Measurements from ENCODE around the gene PHF21A. TPM values are rescaled to one million over a fixed set of nuclear protein-coding genes. Genes with fewer than 3 reads are reported as not detected.
A peak's percentile ranks its signal among the peaks of the same experiment; 100 is the strongest.

The PHF21A gene
- total RNA-seq, 2 donors from 2014 or later, result 103 to 105 TPM

DNA sequence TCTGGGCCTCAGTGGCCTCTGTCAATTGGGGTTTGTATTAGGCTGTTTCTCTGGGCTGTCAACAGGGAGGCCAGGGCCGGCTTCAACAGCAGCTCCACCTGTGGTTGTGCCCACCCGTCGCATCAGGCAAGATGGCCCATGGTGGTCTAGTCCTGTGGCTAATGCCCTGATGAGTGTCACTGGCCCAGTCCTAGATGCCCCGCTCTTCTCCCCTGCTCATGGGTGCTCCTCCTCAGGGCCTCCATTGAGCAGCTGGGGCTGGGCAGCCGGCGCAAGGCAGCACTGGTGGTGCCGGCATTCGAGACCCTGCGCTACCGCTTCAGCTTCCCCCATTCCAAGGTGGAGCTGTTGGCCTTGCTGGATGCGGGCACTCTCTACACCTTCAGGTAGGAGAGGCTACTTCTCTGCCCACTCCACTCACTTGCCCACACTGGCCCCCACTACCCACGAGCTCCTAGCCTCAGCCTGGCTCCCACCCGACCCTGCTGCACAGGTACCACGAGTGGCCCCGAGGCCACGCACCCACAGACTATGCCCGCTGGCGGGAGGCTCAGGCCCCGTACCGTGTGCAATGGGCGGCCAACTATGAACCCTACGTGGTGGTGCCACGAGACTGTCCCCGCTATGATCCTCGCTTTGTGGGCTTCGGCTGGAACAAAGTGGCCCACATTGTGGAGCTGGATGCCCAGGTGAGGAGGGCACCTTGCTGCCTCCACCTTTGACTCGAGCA is 193.4 kb downstream of the PHF21A start:
- H3K4me3 Mint-ChIP-seq, result no peak overlapping the region
- DNase-seq (no peak), ATAC-seq (no peak)
- H3K9me3 ChIP-seq (ENCODE audit: control insufficient read depth, low read length, poor library complexity, severe bottlenecking), result no peaks in the 10 kb centered on the region
- no peaks in the 10 kb centered on the region for H3K27me3 Mint-ChIP-seq
- peaks cover 38% of the 10 kb centered on the region for H3K4me1 Mint-ChIP-seq
- H3K27ac Mint-ChIP-seq, result no peak overlapping the region
- H3K36me3 Mint-ChIP-seq (ENCODE audit: low read depth), result no peaks in the 10 kb centered on the region

DNA sequence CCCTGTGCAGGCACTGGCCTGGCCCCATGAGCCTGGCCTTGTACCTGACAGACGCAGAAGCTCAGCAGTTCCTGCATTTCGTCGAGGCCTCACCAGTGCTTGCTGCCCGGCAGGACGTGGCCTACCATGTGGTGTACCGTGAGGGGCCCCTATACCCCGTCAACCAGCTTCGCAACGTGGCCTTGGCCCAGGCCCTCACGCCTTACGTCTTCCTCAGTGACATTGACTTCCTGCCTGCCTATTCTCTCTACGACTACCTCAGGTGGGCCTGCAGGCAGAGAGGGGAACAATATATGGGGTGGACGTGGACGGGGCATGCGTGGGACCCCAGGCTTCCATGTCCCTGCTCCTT is 193.9 kb downstream of the PHF21A start:
- no peak overlapping the region for H3K4me3 Mint-ChIP-seq
- no peak for ATAC-seq
- DNase-seq, result no peak

DNA sequence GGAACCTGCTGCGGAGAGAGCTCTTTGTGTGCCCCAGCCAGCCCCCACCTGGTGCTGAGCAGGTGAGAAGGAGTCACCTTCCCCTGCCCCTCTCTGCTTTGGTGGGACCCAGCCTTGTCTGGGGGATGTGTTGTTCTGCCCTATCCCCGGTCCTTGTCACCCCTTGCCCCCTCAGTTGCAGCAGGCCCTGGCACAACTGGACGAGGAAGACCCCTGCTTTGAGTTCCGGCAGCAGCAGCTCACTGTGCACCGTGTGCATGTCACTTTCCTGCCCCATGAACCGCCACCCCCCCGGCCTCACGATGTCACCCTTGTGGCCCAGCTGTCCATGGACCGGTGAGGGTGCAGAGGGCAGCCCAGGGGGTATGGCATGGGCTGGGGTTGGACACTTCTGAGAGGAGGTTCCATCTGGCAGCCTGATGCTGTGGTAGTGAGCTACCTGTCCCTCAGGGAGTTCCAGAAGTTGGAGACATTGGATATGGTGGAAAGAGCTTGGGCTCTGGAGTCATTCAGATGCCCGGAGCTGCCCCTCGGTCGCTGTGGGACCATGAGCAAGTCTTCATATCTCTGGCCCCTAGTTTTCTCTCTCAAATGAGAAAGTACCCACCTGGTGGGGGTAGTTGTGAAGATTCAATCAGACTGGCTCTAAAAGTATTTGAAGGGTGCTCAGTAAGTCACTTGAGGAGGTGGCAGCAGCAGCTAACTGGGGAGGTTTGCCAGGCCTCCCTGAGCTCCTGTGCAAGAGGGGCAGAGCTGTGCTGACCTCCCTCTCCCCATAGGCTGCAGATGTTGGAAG is 194.5 kb downstream of the PHF21A start:
- Mint-ChIP-seq H3K4me1 (peaks cover 35% of the 10 kb centered on the region), H3K27ac (no peak overlapping the region), H3K4me3 (no peak overlapping the region), H3K27me3 (no peaks in the 10 kb centered on the region), H3K36me3 (ENCODE audit: low read depth) (no peaks in the 10 kb centered on the region)
- ATAC-seq, result no peak
- no peaks in the 10 kb centered on the region for H3K9me3 ChIP-seq (ENCODE audit: control insufficient read depth, low read length, poor library complexity, severe bottlenecking)
- DNase-seq, result no peak

More for the DNA sequence above, 193.9 kb downstream of the PHF21A start:
- Mint-ChIP-seq H3K27me3 (no peaks in the 10 kb centered on the region), H3K36me3 (ENCODE audit: low read depth) (no peaks in the 10 kb centered on the region), H3K4me1 (peaks cover 38% of the 10 kb centered on the region), H3K27ac (no peak overlapping the region)
- H3K9me3 ChIP-seq (ENCODE audit: control insufficient read depth, low read length, poor library complexity, severe bottlenecking), result no peaks in the 10 kb centered on the region

DNA sequence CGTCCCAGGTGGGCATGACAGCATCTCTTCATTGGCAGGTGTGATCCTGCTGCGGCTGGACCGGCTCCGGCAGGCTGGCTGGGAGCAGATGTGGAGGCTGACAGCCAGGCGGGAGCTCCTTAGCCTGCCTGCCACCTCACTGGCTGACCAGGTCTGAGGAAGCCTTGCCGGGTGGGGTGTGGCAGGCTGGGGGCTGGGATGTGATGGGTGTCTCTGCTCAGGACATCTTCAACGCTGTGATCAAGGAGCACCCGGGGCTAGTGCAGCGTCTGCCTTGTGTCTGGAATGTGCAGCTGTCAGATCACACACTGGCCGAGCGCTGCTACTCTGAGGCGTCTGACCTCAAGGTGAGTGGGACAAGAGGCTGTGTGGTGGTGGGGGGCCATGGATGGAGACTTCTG is 195.3 kb downstream of the PHF21A start:
- no peak overlapping the region for H3K27ac Mint-ChIP-seq
- ATAC-seq (no peak), DNase-seq (no peak)
- H3K4me3 Mint-ChIP-seq, result no peak overlapping the region
- H3K36me3 Mint-ChIP-seq (ENCODE audit: low read depth), result no peaks in the 10 kb centered on the region
- no peaks in the 10 kb centered on the region for H3K27me3 Mint-ChIP-seq
- no peaks in the 10 kb centered on the region for H3K9me3 ChIP-seq (ENCODE audit: control insufficient read depth, low read length, poor library complexity, severe bottlenecking)
- H3K4me1 Mint-ChIP-seq, result peaks cover 31% of the 10 kb centered on the region

DNA sequence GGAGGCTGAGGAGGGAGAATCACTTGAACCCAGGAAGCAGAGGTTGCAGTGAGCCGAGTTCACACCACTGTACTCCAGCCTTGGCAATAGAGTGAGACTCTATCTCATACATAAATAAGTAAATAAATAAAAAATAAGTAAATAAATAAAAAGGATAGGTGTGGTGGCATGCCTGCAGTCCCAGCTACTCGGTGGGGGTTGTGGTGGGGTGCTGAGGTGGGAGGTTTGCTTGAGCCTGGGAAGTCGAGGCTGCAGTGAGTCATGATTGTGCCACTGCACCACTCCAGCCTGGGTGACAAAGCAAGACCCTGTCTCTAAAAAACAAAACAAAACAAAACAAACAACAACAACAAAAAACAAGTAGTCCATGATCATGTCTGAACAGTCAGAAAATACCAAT is 195.7 kb downstream of the PHF21A start:
- Mint-ChIP-seq H3K4me3 (no peak overlapping the region), H3K27ac (no peak overlapping the region)
- no peak for ATAC-seq

DNA sequence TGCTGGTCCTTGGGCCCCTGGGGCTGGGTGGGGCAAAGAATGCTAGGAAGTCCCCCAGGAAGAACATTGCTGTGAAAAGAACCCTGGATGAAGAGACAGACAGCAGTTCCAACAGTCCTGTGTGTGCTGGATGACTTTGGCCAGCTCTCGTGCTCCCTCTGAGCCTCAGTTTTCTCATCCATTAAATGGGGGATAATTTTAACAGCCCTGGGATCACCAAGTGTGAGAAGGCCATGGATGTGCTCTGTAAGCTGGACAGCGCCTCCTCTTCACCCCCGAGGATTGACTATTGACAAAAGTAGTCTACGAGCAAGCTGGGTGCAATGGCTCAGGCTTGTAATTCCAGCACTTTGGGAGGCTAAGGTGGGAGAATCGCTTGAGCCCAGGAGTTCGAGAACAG is 196.3 kb downstream of the PHF21A start:
- H3K4me3 Mint-ChIP-seq, result no peak overlapping the region
- peaks cover 26% of the 10 kb centered on the region for H3K4me1 Mint-ChIP-seq
- DNase-seq (no peak), ATAC-seq (no peak)
- H3K9me3 ChIP-seq (ENCODE audit: control insufficient read depth, low read length, poor library complexity, severe bottlenecking), result no peaks in the 10 kb centered on the region
- no peaks in the 10 kb centered on the region for H3K36me3 Mint-ChIP-seq (ENCODE audit: low read depth)
- no peak overlapping the region for H3K27ac Mint-ChIP-seq
- no peaks in the 10 kb centered on the region for H3K27me3 Mint-ChIP-seq

More for the DNA sequence above, 195.7 kb downstream of the PHF21A start:
- Mint-ChIP-seq H3K4me1 (peaks cover 28% of the 10 kb centered on the region), H3K27me3 (no peaks in the 10 kb centered on the region), H3K36me3 (ENCODE audit: low read depth) (no peaks in the 10 kb centered on the region)
- DNase-seq, result no peak
- no peaks in the 10 kb centered on the region for H3K9me3 ChIP-seq (ENCODE audit: control insufficient read depth, low read length, poor library complexity, severe bottlenecking)

DNA sequence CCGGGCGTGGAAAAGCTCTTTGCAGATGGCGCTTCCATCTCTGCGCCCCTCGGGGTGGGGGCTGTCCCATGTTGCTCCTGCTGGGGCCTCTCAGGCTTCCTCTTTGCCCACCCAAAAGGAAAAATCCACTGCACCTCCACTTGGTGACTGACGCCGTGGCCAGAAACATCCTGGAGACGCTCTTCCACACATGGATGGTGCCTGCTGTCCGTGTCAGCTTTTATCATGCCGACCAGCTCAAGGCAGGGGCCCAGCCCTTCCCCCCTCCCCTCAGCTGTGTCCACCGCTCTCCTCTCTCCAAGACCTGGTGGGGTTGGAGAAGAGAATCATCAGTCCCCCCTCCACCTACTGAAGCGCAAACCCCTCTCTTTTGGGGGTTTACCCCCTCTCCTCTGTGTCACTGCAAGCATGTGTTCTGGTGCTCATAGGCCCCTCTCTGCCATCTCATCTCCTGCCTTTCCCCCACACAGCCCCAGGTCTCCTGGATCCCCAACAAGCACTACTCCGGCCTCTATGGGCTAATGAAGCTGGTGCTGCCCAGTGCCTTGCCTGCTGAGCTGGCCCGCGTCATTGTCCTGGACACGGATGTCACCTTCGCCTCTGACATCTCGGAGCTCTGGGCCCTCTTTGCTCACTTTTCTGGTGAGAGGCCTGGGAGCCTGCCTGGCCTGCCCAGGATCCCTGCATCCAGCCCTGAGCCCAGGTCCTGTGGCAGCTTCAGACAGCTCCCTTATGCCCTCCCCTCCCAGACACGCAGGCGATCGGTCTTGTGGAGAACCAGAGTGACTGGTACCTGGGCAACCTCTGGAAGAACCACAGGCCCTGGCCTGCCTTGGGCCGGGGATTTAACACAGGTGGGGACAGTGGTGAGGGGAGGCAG is 197.0 kb downstream of the PHF21A start:
- Mint-ChIP-seq H3K36me3 (ENCODE audit: low read depth) (no peaks in the 10 kb centered on the region), H3K27ac (no peak overlapping the region), H3K27me3 (no peaks in the 10 kb centered on the region), H3K4me3 (peak overlapping the region; percentile 79), H3K4me1 (peaks cover 26% of the 10 kb centered on the region)
- no peak for ATAC-seq
- no peaks in the 10 kb centered on the region for H3K9me3 ChIP-seq (ENCODE audit: control insufficient read depth, low read length, poor library complexity, severe bottlenecking)
- DNase-seq, result no peak

DNA sequence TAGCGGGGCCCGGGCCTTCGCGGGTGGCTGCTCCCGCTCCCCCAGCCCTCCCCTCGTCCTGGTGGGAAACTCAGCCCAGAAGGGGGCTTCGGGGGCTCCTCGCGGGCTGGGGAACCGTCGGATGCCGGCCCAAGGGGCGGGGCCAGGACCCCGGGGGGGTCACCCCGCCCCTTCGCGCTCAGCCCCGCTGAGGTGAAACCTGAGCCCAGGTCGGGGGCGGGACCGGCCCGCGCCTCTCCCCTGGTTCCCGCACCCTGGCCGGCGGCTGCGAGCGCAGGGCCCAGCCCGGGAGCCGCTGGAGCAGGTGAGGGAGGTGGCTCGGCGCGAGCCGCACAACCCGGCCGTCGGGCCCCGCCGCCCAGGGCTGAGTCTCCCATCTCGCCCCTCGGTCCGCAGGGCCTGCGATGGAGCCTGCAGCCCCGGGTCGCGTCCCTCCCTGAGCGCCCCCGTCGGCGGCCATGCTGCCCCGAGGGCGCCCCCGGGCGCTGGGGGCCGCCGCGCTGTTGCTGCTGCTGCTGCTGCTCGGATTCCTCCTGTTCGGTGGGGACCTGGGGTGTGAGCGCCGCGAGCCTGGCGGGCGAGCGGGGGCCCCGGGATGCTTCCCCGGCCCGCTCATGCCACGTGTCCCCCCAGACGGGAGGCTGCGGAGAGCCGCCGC is 198.7 kb downstream of the PHF21A start, which contains the start of gene LARGE2:
Gene LARGE2, plus strand, starts transcription at position 232 of the 658 bp plus-strand sequence. Its CDS starts 227 bp downstream, at position 459.
- H3K27ac Mint-ChIP-seq, result peak within 1 kb of the TSS; percentile 66
- DNase-seq (peak in 2 of 3 donors; percentile 38 to 40), ATAC-seq (no peak)
- peaks cover 36% of the 10 kb centered on the region for H3K4me1 Mint-ChIP-seq
- no peaks in the 10 kb centered on the region for H3K9me3 ChIP-seq (ENCODE audit: control insufficient read depth, low read length, poor library complexity, severe bottlenecking)
- peak within 1 kb of the TSS; percentile 89 for H3K4me3 Mint-ChIP-seq
- no peaks in the 10 kb centered on the region for H3K27me3 Mint-ChIP-seq
- H3K36me3 Mint-ChIP-seq (ENCODE audit: low read depth), result no peaks in the 10 kb centered on the region

DNA sequence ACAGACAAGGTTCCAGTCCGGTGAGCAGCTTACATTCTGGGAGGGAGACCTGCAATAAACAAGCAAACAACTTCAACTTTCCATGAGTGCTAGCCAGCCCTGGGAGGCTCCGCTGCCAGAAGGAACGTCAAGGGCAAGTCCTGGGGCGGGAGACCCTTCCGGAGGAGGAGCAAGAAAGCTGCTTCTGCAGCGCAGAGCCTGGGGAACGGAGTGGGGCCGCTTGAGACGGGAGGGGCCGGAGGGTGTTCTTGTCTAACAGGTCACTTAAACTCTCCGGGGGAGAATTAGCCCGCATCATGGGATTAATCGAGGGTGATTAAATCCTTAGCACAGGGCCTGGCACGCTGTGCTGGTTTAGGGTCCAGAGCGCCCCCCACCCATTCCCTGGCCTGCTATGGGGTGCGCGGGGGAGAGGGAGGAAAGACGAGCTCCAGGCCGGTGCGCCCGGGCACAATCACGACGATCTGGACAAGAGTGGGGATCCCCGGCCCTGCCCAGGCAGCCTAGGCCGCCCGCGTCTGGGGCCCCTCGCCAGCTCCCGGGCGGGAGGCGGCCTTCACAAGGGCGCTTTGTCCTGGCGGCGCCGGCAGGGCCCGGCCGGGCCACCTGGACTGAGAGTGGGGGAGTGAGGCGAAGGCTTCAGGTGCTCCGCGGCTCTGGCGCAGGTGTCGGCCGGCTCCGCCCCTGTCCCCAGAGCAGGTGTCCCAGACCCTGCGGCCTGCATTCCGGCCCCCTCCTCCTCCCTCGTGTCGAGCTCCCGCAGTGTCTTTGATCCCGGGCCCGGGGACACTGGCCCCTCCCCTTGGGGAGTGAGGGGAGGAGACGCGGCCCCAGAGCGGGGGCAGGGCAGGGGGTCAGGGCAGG is 199.5 kb downstream of the PHF21A start:
- no peaks in the 10 kb centered on the region for H3K9me3 ChIP-seq (ENCODE audit: control insufficient read depth, low read length, poor library complexity, severe bottlenecking)
- H3K36me3 Mint-ChIP-seq (ENCODE audit: low read depth), result no peaks in the 10 kb centered on the region
- peak overlapping the region; percentile 89 for H3K4me3 Mint-ChIP-seq
- H3K27ac Mint-ChIP-seq, result peak overlapping the region; percentile 47
- DNase-seq (no peak), ATAC-seq (no peak)
- H3K27me3 Mint-ChIP-seq, result no peaks in the 10 kb centered on the region
- peaks cover 37% of the 10 kb centered on the region for H3K4me1 Mint-ChIP-seq

DNA sequence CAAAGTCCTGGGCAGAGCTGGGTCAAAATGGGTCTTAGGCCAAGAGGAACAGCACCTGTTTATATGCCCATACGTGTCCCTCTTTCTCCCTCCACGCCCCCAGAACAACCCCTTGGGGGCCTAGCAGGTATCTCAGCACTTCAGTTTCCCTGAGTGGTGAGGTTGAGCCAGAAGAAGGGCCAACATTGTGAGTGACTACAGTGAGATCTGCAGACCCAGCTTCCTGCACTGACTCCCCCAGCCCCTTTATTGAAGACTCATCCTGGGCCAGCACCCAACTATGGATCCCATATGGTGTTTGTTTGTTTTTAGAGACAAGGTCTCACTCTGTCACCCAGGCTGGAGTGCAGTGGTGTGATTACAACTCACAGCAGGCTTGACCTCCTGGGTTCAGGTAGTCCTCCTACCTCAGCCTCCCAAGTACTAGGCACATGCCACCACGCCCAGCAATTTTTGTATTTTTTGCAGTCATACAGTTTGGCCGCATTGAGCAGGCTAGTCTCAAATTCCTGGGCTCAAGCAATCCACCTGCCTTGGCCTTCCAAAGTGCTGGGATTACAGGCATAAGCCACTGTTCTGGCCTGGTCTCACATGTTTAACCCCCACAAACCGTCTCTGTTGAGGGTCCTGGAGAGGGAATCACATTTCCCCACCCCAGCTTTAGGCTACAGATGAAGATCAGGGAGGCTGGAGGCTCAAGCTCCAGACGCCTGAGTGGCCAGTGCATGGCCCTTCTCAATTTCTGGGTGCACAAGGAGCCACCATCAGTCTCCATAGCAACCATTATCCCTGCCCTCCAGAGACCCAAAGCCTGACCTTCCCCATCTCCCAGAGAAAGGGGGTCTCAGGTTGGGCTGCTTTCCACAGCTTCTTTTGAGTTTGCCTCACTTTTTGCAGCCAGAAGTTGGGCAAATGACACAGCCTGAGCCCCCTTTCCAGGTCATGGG is 200.4 kb downstream of the PHF21A start:
- H3K27ac Mint-ChIP-seq, result peak overlapping the region; percentile 47
- no peaks in the 10 kb centered on the region for H3K36me3 Mint-ChIP-seq (ENCODE audit: low read depth)
- H3K4me3 Mint-ChIP-seq, result peak overlapping the region; percentile 89
- H3K27me3 Mint-ChIP-seq, result no peaks in the 10 kb centered on the region
- peaks cover 44% of the 10 kb centered on the region for H3K4me1 Mint-ChIP-seq
- DNase-seq (peak; percentile 3 to 6 (median 3)), ATAC-seq (no peak)
- H3K9me3 ChIP-seq (ENCODE audit: control insufficient read depth, low read length, poor library complexity, severe bottlenecking), result no peaks in the 10 kb centered on the region

DNA sequence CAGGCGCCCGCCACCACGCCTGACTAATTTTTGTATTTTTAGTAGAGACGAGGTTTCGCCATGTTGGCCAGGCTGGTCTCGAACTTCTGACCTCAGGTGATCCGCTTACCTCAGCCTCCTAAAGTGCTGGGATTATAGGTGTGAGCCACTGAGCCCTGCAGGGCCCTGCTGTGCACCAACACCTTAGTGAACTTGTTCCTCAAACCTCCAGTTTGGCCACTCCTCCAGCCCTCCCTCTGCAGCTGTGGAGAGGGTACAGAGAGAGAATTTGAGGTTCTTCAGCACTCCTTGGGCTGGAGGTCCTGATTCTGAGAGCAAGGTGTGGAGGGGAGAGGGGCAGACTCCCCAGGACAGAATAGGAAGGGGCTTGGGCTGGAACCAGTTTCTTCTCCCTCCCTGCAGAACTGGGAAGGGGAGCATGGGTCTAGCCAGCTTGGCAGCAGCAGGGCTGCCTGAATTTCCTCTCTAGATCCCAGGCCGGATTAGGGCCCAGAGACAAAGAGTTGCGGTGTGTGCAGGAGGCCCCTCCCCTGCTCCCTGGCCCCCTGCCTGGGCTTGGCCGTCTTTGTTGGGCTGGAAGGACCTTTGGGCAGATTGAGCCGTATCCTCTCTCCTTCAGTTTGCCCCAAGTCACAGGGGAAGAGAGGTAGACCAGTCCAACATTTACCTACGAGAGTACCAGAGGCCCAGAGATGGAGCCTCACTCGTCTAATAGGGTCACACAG is 201.3 kb downstream of the PHF21A start:
- Mint-ChIP-seq H3K4me3 (peak overlapping the region; percentile 69), H3K27me3 (no peaks in the 10 kb centered on the region), H3K4me1 (peaks cover 46% of the 10 kb centered on the region), H3K36me3 (ENCODE audit: low read depth) (no peaks in the 10 kb centered on the region), H3K27ac (peak overlapping the region; percentile 16)
- DNase-seq (peak in 2 of 3 donors; percentile 1 to 2), ATAC-seq (no peak)
- no peaks in the 10 kb centered on the region for H3K9me3 ChIP-seq (ENCODE audit: control insufficient read depth, low read length, poor library complexity, severe bottlenecking)
